Measurements from ENCODE around the gene IL33.

DNA sequence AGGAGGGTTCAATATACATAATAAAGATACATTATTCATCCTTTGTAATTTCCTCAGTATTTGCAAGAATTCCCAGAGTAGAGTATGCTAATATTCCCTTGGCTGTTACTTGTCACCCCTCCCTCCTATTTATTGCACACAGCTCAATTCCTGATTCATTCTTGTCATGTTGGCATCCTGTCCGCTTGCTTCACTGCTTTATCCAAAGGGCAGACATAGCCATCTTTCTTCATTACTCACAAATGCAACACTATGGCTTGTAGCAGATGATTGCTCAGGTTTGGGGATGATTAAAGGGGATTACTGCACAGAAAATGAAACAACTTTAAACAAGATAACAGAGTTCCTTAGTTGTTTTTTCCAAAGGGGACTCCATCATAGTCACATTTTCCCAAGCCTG is 1.2 kb upstream of the IL33 start:
- TF ChIP-seq CTCF (IDR thresholded peaks at IDR 0.05): no peak
- no peak for TF ChIP-seq POLR2A (IDR thresholded peaks at IDR 0.05)

Data from body of pancreas (tissue), 4 donors.